Left lung (tissue), 10 donors: Measurements from ENCODE around the gene HILPDA. TPM values are rescaled to one million over a fixed set of nuclear protein-coding genes. Genes with fewer than 3 reads are reported as not detected.

ENCODE experiments used
- ATAC-seq: fragments of 200-7000 bp; cut with Tn5 transposase; one replicate; pipeline ENCODE4 v1.9.1; 2020; ENCODE audit warnings: moderate library complexity
- DNase-seq, 4 donors: peaks; one replicate each; pipeline ENCODE4 v3.0.0-alpha.2; 2013 to 2020
- H3K27ac ChIP-seq, 2 donors: fragments of 200-600 bp; sonication (generic) in 1 of 2; one replicate each; pipeline versions ENCODE4 v1.5.0 to v1.8.0; 2020 to 2021
- H3K27me3 ChIP-seq, 2 donors: fragments of 200-600 bp; sonication (generic) in 1 of 2; one replicate each; pipeline versions ENCODE4 v1.5.0 to v1.8.0; 2020 to 2021
- H3K36me3 ChIP-seq, 2 donors: fragments of 200-600 bp; sonication (generic) in 1 of 2; one replicate each; pipeline versions ENCODE4 v1.5.0 to v1.8.0; 2020 to 2021
- H3K4me1 ChIP-seq, 2 donors: fragments of 200-600 bp; one replicate each; pipeline ENCODE4 v1.8.0; 2021
- H3K4me3 ChIP-seq, 2 donors: fragments of 200-600 bp; sonication (generic) in 1 of 2; one replicate each; pipeline versions ENCODE4 v1.5.0 to v1.8.0; 2020 to 2021; ENCODE audit warnings: mild to moderate bottlenecking in 1 of 2
- H3K9me3 ChIP-seq, 2 donors: fragments of 200-600 bp; sonication (generic) in 1 of 2; one replicate each; pipeline versions ENCODE4 v1.5.0 to v1.8.0; 2020 to 2021
- CTCF ChIP-seq, 2 donors: fragments of 200-600 bp; sonication (generic) in 1 of 2; IDR thresholded peaks; one replicate each; pipeline versions ENCODE4 v1.5.0 to v1.8.0; 2021; ENCODE audit warnings: antibody characterized with exemption in 2 of 2
- intact Hi-C, 2 donors: fragments of 100-400 bp; cut with DNase I; formaldehyde crosslinking; loops; one replicate each; pipeline versions ENCODE4 v1.11.2 to v1.14.2; 2022
- polyA plus RNA-seq, 6 donors: library from polyadenylated mRNA; unstranded; fragments of 120-200 nt; gene quantifications; one replicate each; pipeline ENCODE4 v1.2.1, GENCODE V29; 2013; ENCODE audit not compliant: insufficient read length in 6 of 6
- total RNA-seq, 2 donors: library from RNA; stranded (reverse); fragmentation: NEBNext Ultra II Directional; extraction: Animal tissue kit (Norgen Biotek cat#: 25700); gene quantifications; one replicate each; pipeline ENCODE4 v1.2.1, GENCODE V29; 2021
- donor health status: DM: no; HTN: yes; CAD: no.
- donor health status: DM: no; HTN: no; CAD: no.

The HILPDA gene
- total and polyA plus RNA-seq, 8 donors: 10.2 to 39.1 (median 33.3) TPM

DNA sequence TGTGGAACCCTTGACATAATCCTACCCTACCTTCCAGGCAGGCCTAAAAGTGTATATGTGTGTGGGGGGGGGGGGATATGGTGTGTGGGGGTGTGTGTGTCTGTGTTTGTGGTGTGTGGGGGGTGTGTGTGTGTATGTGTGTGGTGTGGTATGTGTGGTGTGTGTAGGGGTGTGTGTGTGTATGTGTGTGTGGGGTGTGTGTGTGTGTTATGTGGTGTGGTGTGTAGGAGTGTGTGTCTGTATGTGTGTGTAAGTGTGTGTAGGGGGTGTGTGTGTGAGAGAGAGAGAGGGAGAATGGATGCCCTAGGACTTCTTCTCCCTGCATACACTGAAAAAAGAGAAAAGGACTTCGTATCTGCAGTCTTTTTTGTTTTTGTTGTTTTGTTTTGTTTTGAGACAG lies 33.6 kb upstream of the HILPDA start:
- Histone ChIP-seq H3K4me1 (no peaks in the 10 kb centered on the region), H3K27me3 (no peaks in the 10 kb centered on the region), H3K9me3 (no peaks in the 10 kb centered on the region), H3K4me3 (no peak overlapping the region), H3K27ac (no peak overlapping the region), H3K36me3 (no peaks in the 10 kb centered on the region)
- intact Hi-C loops: no loop called here
- TF ChIP-seq CTCF (IDR thresholded peaks at IDR 0.05): no peak
- DNase-seq (no peak), ATAC-seq (no peak)

DNA sequence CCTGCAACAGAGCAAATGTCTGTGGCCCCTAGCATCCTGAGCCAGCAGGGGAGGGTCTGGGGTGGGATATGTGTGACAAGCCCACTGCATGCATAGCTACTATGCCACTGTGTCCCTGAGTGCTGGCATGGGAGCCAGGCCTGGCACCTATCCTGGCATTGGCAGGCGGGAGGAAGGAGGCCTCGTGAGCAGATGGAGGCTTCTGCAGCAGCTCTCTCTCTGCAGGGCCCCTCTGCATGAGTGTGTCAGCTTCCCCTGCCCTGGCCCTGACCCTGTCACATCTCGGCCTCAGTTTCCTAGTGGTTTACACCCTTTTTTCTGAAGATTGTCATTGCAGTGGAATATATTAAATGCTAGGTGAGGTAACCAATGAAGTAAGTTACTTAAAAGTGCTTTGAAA lies 32.8 kb upstream of the HILPDA start:
- H3K36me3 ChIP-seq: no peaks in the 10 kb centered on the region
- H3K9me3 ChIP-seq: no peaks in the 10 kb centered on the region
- H3K4me3 ChIP-seq: no peak overlapping the region
- DNase-seq: no peak
- H3K27ac ChIP-seq: no peak overlapping the region
- intact Hi-C loops: no loop called here
- H3K27me3 ChIP-seq: no peaks in the 10 kb centered on the region
- no peak for TF ChIP-seq CTCF (IDR thresholded peaks at IDR 0.05)
- no peaks in the 10 kb centered on the region for H3K4me1 ChIP-seq
- peak; percentile 5 for ATAC-seq

DNA sequence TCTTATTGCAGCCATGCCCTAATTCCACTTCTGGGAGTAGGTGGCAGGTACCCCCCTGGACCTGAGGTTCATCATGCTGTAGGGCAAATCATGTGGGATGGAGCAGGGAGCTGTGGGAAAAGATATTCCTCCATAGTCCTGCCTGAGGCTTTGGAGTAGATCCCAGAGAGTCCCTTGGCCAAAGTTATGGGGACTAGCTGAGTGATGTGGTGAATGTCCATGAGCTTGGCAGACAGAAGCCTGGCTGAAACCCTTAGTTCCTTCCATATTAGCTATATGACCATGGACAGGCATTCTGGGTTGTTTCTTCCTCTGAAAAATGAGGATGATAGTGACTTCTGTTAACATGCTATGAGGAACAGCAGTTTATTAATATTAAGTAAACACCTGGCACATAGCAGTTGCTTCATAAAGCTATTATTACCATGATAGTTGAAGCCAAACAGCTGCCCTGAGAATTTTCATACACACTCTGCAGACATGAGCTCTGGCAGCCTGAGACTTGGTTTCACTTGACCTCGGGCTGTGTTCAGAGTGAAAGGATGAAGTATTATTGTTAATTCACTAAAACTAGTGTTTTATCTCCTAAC lies 30.9 kb upstream of the HILPDA start:
- intact Hi-C loops: loop anchor here in 1 of 2 donors (5.0 kb wide), 1 partner anchor 38 kb away; no protein-coding TSS in a partner anchor
- no peak for ATAC-seq
- no peaks in the 10 kb centered on the region for H3K4me1 ChIP-seq
- no peaks in the 10 kb centered on the region for H3K36me3 ChIP-seq
- no peak for TF ChIP-seq CTCF (IDR thresholded peaks at IDR 0.05)
- H3K27ac ChIP-seq: no peak overlapping the region
- DNase-seq: peak in 1 of 4 donors; percentile 37
- no peak overlapping the region for H3K4me3 ChIP-seq
- no peaks in the 10 kb centered on the region for H3K9me3 ChIP-seq
- no peaks in the 10 kb centered on the region for H3K27me3 ChIP-seq

GRCh38 chr7:128425850-128426249 lies 29.8 kb upstream of the HILPDA start:
- H3K27ac ChIP-seq: no peak overlapping the region
- no peaks in the 10 kb centered on the region for H3K4me1 ChIP-seq
- H3K4me3 ChIP-seq: no peak overlapping the region
- intact Hi-C loops: loop anchor here in 1 of 2 donors (5.0 kb wide), 1 partner anchor 36 kb away; no protein-coding TSS in a partner anchor
- DNase-seq (peak in 2 of 4 donors; percentile 60 to 68), ATAC-seq (peak; percentile 89)
- peak; percentile 88 to 97 for TF ChIP-seq CTCF (IDR thresholded peaks at IDR 0.05)
- no peaks in the 10 kb centered on the region for H3K27me3 ChIP-seq
- no peaks in the 10 kb centered on the region for H3K36me3 ChIP-seq
- H3K9me3 ChIP-seq: no peaks in the 10 kb centered on the region

GRCh38 chr7:128427289-128427891 lies 28.3 kb upstream of the HILPDA start:
- TF ChIP-seq CTCF (IDR thresholded peaks at IDR 0.05): peak; percentile 69 to 89
- no peaks in the 10 kb centered on the region for H3K4me1 ChIP-seq
- intact Hi-C loops: loop anchor here in 1 of 2 donors (5.0 kb wide), 1 partner anchor 35 kb away; no protein-coding TSS in a partner anchor
- no peaks in the 10 kb centered on the region for H3K36me3 ChIP-seq
- DNase-seq (peak in 2 of 4 donors; percentile 54 to 71), ATAC-seq (peak; percentile 83)
- H3K27me3 ChIP-seq: no peaks in the 10 kb centered on the region
- no peak overlapping the region for H3K27ac ChIP-seq
- H3K4me3 ChIP-seq: no peak overlapping the region
- H3K9me3 ChIP-seq: no peaks in the 10 kb centered on the region
